Measurements from ENCODE around the gene NUP210L.

- TF ChIP-seq CTCF (conservative IDR thresholded peaks at IDR 0.05; ENCODE audit: low read length) (no peak), EZH2phosphoT487 (IDR thresholded peaks at IDR 0.05; ENCODE audit: borderline replicate concordance, low read depth, low read length) (no peak)
Observed at GRCh38 chr1:154019940-154020339, 134.9 kb downstream of the NUP210L start.
